Measurements from ENCODE around the gene FADS2. TPM values are rescaled to one million over a fixed set of nuclear protein-coding genes. Genes with fewer than 3 reads are reported as not detected.

Gene FADS2
- total RNA-seq, 1 experiment from 2014 or later: 19.3 TPM

DNA sequence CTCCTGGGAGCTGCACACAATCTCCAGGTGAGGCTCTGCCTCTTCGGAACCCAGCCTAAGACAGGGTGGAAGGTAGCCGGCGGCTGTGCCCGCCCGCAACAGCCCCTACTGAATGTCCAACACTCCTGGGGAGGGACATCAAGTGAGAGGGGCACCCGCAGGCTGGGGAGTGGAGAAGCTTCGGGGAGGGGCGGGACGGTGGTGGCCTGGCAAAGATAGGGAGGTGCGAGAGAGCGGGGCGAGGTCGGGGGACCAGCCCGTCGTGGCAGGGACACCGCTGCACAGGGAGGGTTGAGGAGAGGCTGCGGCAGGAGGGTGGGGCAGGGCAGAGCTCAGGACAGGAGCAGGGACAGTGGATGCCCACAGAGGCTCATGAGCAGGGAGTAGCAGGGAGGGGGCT, 72.2 kb downstream of the FADS2 start:
- DNase-seq (ENCODE audit: extremely low read depth, low read depth): no peak

GRCh38 chr11:61901397-61901796, 73.3 kb downstream of the FADS2 start:
- no peak for DNase-seq (ENCODE audit: extremely low read depth, low read depth)

DNA sequence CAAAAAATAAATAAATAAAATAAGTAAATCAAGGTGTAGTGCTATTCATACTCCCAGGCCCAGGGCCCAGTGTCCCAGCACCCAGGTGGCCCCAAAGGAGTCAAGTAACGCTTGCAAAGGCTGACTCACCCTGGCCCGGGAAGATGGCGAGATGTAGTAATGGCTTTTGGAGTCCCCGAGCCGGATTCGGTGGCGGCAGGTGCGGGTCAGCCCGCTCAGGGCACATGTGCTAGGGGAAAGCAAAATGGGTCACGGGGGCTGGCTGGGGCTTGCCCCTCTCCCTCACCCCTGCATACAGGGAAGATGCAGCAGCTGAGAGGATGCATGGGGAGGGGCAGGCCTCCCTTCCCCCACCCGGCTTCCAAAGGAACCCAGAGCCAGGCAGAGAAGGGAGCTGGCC, 74.2 kb downstream of the FADS2 start:
- no peak for DNase-seq (ENCODE audit: extremely low read depth, low read depth)

DNA sequence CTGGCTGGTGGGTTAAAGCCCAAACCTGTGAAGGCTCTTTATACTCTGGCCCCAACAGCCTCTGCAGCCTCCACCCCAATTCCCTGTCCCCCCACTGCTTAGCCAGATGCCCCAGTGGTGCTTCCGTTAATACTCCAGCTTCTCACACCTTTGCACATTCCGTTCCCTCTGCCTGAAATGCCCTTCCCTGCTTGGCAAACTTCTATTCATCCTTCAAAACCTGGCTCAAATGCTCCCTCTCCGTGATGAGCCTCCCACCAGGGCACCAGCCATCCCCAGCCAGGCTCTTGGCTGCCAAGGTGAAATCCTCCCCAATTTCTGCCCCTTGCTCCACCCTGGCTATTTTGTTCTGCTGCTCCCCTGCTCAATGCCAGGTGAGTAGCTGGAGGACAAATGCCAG, 75.7 kb downstream of the FADS2 start:
- DNase-seq (ENCODE audit: extremely low read depth, low read depth): no peak

- no peak for DNase-seq (ENCODE audit: extremely low read depth, low read depth)
Observed at GRCh38 chr11:61904539-61905048, 76.5 kb downstream of the FADS2 start.

DNA sequence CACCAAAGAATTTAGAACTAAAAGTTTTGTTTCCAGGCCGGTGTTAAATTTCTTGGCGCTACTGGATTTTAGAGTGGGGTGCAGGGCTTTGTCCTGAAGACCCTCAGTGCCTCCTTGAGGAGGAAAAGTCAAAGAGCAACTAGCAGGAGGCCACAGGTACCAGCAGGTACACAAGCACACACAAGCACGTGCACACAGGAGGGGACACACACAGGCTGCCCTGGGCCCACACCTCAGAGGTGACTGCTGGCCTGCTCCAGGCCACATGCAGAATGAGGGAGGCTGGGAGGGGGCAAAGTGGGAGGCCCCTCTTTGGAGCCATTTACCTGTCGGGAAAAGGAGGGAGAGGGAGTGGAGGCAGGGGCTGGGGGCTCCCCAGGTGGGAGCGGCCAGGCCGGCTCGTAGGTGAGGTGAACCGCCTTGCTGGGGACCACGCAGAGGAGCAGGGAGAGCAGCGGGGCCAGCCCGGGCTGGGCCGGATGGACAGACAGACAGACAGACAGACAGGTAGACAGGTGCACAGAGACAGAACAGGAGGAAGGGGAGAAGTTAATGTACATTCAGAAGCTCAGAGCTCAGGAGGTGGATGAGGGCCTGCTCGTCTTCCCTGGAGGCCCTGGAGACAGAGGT, 77.1 kb downstream of the FADS2 start:
- DNase-seq (ENCODE audit: extremely low read depth, low read depth): no peak

DNA sequence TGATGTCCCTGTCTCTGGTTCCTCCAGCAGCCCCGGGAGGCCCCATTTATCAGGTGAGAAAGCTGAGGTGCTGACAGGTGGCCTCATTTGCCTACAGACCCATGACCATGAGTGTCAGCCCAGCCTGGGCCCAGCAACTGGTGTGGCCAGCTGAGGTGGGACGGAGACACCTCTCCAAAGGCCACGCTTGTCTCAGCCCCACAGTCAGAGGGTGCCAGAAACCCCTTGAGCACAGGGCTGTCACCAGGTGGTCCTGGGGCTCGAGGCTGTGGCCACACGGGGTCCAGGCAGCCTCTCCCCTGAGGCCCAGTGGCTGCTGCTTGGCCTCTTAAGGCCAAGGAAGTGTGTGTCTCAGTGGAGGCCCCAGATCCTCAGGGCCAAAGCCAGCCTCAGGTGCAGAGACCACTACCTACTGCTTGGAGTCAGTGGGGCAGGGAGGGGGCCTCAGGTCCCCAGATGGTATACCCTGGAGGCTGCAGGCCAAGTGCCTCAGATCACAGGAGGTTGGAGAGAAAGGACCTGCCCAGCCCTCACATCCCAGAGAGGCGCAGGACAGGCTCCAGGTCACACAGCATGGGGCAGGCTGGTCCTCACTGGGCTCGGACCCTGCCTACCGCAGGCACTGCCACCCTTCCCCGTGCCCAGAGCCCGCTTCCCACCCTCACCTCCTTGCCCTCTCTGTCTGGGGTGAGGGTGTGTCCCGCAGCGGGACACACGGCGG, 77.9 kb downstream of the FADS2 start:
- DNase-seq (ENCODE audit: extremely low read depth, low read depth): no peak

GRCh38 chr11:61906522-61906909, 78.4 kb downstream of the FADS2 start:
- no peak for DNase-seq (ENCODE audit: extremely low read depth, low read depth)

GRCh38 chr11:61907282-61907681, 79.2 kb downstream of the FADS2 start:
- DNase-seq (ENCODE audit: extremely low read depth, low read depth): no peak

- no peak for DNase-seq (ENCODE audit: extremely low read depth, low read depth)
Observed at GRCh38 chr11:61907871-61908729, 80.0 kb downstream of the FADS2 start.

DNA sequence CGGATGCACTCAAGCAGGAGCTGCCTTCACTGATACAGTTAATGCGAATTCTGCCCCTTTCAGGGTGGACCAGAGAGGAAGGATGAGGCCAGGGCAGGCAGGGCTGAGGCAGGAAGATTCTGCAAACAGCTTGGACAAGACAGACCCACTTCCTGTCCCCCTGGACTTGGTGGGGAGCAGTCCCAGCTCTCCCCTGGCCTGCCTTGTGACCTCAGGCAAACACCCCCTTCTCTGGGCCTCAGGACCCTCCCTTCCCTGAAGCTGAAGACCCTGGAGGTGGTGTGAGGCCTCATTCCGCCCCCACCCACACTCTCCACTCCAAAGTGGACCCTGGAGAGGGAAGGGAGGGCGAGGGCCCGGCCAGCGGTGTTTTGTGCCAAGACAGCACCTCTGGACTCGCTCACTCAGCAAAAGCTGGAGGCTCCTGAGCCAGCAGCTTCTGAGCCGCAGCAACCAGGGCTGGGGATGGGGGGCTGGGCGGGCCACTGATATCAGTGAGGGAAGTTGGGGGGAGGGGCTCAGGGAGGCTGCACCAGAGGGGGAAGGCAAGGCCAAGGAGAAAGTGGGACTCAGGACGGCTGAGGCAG, 80.7 kb downstream of the FADS2 start:
- no peak for DNase-seq (ENCODE audit: extremely low read depth, low read depth)

GRCh38 chr11:61910187-61911127, 82.4 kb downstream of the FADS2 start:
- no peak for DNase-seq (ENCODE audit: extremely low read depth, low read depth)

DNA sequence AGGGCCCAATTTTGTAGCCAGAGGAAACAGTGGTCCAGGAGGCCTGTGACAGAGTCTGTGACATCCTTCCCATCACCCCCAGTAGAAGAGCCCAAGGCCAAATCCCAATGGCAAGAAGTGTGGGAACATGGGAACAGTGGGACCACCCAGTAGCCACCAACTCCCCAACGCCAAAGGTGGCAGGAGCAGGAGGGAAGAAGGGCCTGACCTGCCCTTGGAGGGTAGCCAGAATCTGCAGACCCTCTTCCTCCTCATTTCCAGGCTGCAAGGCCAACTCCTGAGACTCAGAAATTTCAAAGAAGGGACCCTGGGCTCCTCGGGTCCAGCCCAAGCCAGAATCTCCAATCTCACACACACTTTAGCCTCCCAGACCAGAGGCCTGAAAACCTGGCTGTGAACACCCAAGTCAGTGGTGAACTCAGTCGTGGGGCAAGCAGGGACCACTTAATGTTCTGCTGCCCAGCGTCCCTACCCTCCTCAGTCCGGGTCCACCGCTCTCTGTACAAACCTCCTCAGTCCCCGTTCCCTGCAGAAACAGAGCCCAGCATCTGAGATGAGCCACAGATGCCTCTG, 83.1 kb downstream of the FADS2 start:
- no peak for DNase-seq (ENCODE audit: extremely low read depth, low read depth)

GRCh38 chr11:61911701-61912529, 83.8 kb downstream of the FADS2 start:
- no peak for DNase-seq (ENCODE audit: extremely low read depth, low read depth)

DNA sequence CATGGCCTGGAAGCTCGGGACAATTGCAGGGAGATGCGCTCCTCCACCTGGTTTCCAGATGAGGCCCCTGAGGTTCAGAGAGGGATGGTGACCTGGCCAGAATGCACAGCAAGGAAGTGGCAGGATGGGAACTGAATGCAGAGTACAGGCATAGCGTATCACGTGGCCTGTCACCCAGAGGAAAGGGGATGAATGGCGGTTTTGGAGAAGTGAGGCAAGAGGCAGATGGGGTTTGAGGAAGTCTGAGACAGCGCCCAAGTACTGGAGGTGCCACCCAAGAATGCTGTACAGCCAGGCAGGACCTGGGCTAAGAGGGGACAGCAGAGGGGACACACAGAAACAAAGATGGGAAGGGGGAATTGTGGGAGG, 84.4 kb downstream of the FADS2 start:
- DNase-seq (ENCODE audit: extremely low read depth, low read depth): no peak

DNA sequence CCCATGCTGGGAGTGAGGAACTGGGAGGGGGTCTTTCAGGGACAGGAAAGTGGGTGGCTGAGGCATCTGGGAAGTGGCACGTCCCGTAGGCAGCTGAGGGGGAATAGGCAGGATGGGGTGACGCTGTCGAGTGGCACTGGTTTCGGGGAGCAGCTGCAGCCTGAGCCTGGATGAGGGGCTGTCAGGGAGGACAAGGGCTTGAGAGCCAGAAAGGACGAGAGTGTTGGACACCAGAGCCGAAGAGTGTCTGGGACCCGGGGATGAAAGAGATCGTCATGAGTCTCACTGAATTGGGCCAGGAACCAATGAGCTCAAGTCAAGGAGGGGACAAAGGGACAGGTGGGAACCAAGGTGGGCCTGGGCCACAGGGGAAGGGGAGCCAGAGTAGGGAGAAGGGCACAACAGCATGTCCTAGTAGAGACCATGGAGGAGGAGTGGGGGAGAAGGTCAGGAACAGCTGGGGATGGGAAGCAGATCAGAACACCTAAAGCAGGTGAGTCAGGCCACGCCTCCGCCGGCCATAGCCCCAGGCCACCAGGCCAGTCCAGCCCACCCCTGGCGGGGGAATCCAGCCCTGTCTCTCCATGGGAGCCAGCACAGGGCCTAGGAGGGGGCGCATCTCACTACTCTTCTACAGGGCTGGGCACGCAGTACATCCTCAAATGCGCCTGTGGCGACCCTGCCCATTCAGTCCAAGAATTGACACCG, 85.0 kb downstream of the FADS2 start:
- no peak for DNase-seq (ENCODE audit: extremely low read depth, low read depth)

- DNase-seq (ENCODE audit: extremely low read depth, low read depth): no peak
Observed at GRCh38 chr11:61913699-61914395, 85.7 kb downstream of the FADS2 start.
